ENCODE measurements around the gene SMKR1. TPM values are rescaled to one million over a fixed set of nuclear protein-coding genes. Genes with fewer than 3 reads are reported as not detected.

The SMKR1 gene
- total and polyA plus RNA-seq, 2 of the 8 experiments (the other 6 are each of a cell fraction or from before 2014, with no cell fraction given): 0.39 to 1.6 TPM

DNA sequence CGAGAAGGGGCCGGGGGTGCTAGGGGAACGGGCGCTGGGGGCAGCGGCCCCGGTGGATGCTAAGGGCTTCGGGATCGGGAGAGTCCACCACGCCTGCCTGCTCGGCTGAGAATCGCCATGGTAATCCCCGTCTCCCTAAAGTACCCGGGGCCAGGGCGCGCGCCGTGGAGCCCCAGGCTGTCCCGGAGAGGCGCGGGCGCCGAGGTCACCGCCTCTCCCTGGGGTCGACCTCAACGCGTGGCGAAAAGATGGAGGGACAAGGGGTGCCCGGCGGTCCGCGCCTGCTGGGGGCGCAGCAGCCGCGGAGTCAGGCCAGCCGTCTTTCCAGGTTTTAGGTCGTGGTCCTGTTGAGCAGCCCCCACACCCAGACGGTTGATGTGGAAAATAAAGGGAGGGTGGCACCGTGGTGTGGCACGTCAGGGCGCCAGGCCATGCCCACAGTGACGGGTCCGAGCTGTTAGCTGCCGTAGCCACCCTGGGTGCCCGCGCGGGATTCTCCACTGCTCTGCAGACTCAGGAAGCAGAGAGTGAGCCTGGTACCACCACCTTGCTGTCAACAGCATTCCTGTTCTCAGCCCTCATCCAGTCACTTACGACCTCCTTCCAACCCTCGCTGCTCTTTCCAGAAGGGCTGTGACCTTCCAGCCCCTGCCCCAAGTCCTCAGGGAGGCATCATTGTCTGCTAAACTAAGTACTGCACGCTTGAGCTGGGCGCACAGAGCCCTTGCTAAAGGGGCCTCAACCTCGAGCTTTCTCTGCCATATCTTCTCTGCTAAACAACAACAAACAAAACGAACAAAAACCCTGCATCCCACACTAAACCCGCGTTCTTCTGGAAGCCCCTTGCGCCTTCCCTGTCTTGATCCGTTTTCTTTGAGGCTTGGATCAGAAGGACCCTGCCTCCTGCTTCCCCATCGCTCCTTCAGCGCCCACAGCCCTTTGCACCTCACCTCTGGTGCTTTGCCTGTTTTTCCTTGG, 666 bp downstream of the SMKR1 start:
- Histone ChIP-seq H2AFZ (ENCODE audit: low read length) (peak overlapping the region; percentile 27), H3K79me1 (ENCODE audit: low read depth, low read length) (no peaks in the 10 kb centered on the region), H3K56ac (replicated peaks; ENCODE audit: insufficient read length, low read depth, low read length) (no peak overlapping the region), H3K27ac (ENCODE audit: low read depth, low read length) (no peak overlapping the region), H3K27me3 (replicated peaks in 1 of 4; ENCODE audit: control insufficient read depth in 3 of 4, extremely low read depth in 1 of 4, insufficient read depth in 3 of 4, low read length in 3 of 4) (peaks cover 0 to 22% (median 20%) of the 10 kb centered on the region in 4 experiments; a peak in 5 of 7 replicates), H2BK5ac (ENCODE audit: low read depth, low read length) (no peak overlapping the region), H3K23me2 (ENCODE audit: low read depth, low read length) (peaks cover 12% of the 10 kb centered on the region; the same call in 1 of the 2 replicates), H3K4me3 (ENCODE audit: extremely low read depth in 1 of 4, insufficient read depth in 2 of 4, low read depth in 3 of 4, low read length in 4 of 4) (peak overlapping the region; percentile 53 to 69 (median 56)), H4K91ac (replicated peaks; ENCODE audit: insufficient read length, low read length) (no peak overlapping the region), H3K9ac (replicated peaks in 1 of 4; ENCODE audit: extremely low read depth in 1 of 4, low read depth in 3 of 4, low read length in 3 of 4) (no peak overlapping the region; a peak in 1 of 7 replicates), H3K4ac (replicated peaks; ENCODE audit: insufficient read length, low read depth, low read length) (no peak overlapping the region), H3K14ac (ENCODE audit: insufficient read length) (no peak overlapping the region), H3K36me3 (ENCODE audit: control insufficient read depth in 2 of 4, insufficient read depth in 4 of 4, low read length in 3 of 4) (no peaks in the 10 kb centered on the region), H3K79me2 (ENCODE audit: control insufficient read depth in 1 of 2, insufficient read depth in 2 of 2, low read length in 2 of 2) (no peaks in the 10 kb centered on the region), H4K5ac (ENCODE audit: insufficient read length, low read depth, low read length) (no peak overlapping the region), H2BK12ac (ENCODE audit: low read depth, low read length) (no peak overlapping the region; the same call in 1 of the 2 replicates), H3K4me2 (ENCODE audit: insufficient read depth in 1 of 2, low read depth in 2 of 2, low read length in 2 of 2) (peak overlapping the region; percentile 85 to 95), H2BK15ac (ENCODE audit: low read length) (no peak overlapping the region), H4K8ac (ENCODE audit: extremely low read depth, insufficient read depth, low read length) (peak overlapping the region; percentile 75; the same call in 1 of the 2 replicates), H2BK20ac (ENCODE audit: low read length) (no peak overlapping the region), H2AK5ac (ENCODE audit: low read depth, low read length) (no peak overlapping the region), H3K18ac (ENCODE audit: extremely low read depth, low read length) (no peak overlapping the region; the same call in 1 of the 2 replicates), H4K20me1 (replicated peaks in 1 of 2; ENCODE audit: control insufficient read depth in 1 of 2, insufficient read depth in 2 of 2, low read length in 2 of 2) (no peaks in the 10 kb centered on the region), H3K23ac (ENCODE audit: insufficient read length) (no peak overlapping the region), H3K4me1 (replicated peaks in 1 of 4; ENCODE audit: control insufficient read depth in 3 of 4, insufficient read depth in 4 of 4, low read length in 3 of 4) (peaks cover 0 to 11% (median 4%) of the 10 kb centered on the region in 4 experiments; a peak in 3 of 7 replicates), H3K9me3 (ENCODE audit: insufficient read depth in 2 of 2, low read depth in 1 of 2, low read length in 1 of 2) (no peaks in the 10 kb centered on the region), H2BK120ac (replicated peaks; ENCODE audit: low read depth, low read length) (no peak overlapping the region)
- peak in 1 of 2 experiments; percentile 63 for DNase-seq (ENCODE audit: low read depth in 1 of 2, low spot score in 2 of 2)
- WGBS, 2 experiments (ENCODE audit: extremely low coverage in 1 of 2, insufficient coverage in 1 of 2, insufficient read length in 1 of 2, insufficient replicate concordance in 2 of 2, low coverage in 1 of 2, low lambda C conversion rate in 2 of 2, missing lambda C conversion rate in 1 of 2): 21% methylated on average over 55 of the region's 58 CpGs; no CpG with 5 or more reads in 1 of the 2 experiments
- ChIA-PET POLR2A (ENCODE audit: partially characterized antibody) (interaction anchor here (0.6 to 0.9 kb wide), 2 partner anchors 107 to 610 kb away, joined by 3 to 4 read pairs; no protein-coding TSS in a partner anchor), CTCF (ENCODE audit: partially characterized antibody) (interaction anchor here (0.6 to 2.1 kb wide), 16 partner anchors 8 to 322 kb away, joined by 3 to 12 read pairs (median 4); no protein-coding TSS in a partner anchor)
- FAIRE-seq: no peak
- peak; percentile 57 for TF ChIP-seq KDM4A (IDR thresholded peaks at IDR 0.05; ENCODE audit: low read depth, low read length, severe bottlenecking)
- TF ChIP-seq CHD2 (IDR thresholded peaks at IDR 0.05; ENCODE audit: low read length): no peak
- peak; percentile 35; the same call in 1 of the 2 replicates for TF ChIP-seq BACH1 (IDR thresholded peaks at IDR 0.05; ENCODE audit: low read length)
- peak; percentile 44 for TF ChIP-seq EZH2 (IDR thresholded peaks at IDR 0.05; ENCODE audit: low read depth, low read length, severe bottlenecking)
- TF ChIP-seq RNF2 (IDR thresholded peaks at IDR 0.05; ENCODE audit: borderline replicate concordance, low read depth, low read length, missing control alignments, poor library complexity, severe bottlenecking): peak; percentile 23
- TF ChIP-seq, protein P1, sequence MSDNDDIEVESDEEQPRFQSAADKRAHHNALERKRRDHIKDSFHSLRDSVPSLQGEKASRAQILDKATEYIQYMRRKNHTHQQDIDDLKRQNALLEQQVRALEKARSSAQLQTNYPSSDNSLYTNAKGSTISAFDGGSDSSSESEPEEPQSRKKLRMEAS (IDR thresholded peaks at IDR 0.05): peak; percentile 43; the same call in 1 of the 2 replicates
- TF ChIP-seq YY1 (IDR thresholded peaks at IDR 0.05; ENCODE audit: low read depth, low read length): 0 out of 2 replicates have a peak, but pooled peaks have one; percentile 23
- TF ChIP-seq CREB1 (IDR thresholded peaks at IDR 0.05): no peak
